ENCODE results near the gene GRIK2. TPM values are rescaled to one million over a fixed set of nuclear protein-coding genes. Genes with fewer than 3 reads are reported as not detected.

Gene GRIK2
- total RNA-seq, 4 donors from 2014 or later: 4.7 to 16.2 (median 7.5) TPM

DNA sequence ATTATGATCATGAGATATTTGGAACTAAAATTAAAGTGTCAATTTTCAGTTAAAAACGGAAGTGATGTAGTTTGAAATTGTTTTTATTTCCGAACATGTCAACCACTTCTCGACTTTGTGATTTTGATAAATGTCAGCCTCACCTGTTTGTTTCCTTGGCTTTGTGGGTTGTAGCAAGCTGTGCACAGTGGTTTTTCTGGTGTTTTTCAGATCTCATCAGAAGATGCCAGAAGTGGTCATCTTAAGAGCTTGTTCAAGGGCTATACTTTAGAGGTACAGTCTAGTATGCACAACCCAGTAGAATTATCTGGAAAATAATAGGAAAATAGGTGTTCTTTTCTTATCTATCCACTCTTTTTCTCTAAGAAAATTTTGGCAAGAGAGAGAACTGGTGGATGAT lies 134.0 kb downstream of the GRIK2 start:
- H3K4me3 ChIP-seq: no peak overlapping the region
- H3K4me1 ChIP-seq: no peaks in the 10 kb centered on the region
- no peak overlapping the region for H3K27ac ChIP-seq
- whole genome bisulfite sequencing, 2 donors: 92 to 95% methylated on average over 3 of the region's 3 CpGs
- DNase-seq (ENCODE audit: low spot score in 2 of 2): no peak
- no peaks in the 10 kb centered on the region for H3K36me3 ChIP-seq
- no peaks in the 10 kb centered on the region for H3K9me3 ChIP-seq
- TF ChIP-seq POLR2A (IDR thresholded peaks at IDR 0.05) (no peak), EP300 (IDR thresholded peaks at IDR 0.05) (no peak)
- TF ChIP-seq, protein P1, sequence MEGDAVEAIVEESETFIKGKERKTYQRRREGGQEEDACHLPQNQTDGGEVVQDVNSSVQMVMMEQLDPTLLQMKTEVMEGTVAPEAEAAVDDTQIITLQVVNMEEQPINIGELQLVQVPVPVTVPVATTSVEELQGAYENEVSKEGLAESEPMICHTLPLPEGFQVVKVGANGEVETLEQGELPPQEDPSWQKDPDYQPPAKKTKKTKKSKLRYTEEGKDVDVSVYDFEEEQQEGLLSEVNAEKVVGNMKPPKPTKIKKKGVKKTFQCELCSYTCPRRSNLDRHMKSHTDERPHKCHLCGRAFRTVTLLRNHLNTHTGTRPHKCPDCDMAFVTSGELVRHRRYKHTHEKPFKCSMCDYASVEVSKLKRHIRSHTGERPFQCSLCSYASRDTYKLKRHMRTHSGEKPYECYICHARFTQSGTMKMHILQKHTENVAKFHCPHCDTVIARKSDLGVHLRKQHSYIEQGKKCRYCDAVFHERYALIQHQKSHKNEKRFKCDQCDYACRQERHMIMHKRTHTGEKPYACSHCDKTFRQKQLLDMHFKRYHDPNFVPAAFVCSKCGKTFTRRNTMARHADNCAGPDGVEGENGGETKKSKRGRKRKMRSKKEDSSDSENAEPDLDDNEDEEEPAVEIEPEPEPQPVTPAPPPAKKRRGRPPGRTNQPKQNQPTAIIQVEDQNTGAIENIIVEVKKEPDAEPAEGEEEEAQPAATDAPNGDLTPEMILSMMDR (IDR thresholded peaks at IDR 0.05): no peak
- H3K27me3 ChIP-seq: no peaks in the 10 kb centered on the region

DNA sequence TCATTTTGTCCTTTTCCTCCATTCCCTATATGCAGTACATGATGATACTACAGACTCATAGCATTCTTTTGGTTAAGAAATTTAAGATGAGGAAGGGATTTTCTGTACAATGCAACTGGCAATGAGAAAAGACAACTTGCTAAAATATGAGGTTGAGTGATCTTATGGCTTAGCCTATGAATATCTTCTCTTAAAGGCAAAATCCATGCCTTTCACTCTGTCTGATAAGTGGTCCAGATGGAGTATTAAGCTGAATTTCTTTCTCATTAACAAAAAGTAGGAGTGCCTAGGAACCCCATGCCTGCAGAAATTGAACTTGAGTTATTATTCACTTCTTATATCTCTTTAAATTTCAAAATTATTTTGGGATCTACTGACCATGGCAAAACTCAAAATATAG lies 135.3 kb downstream of the GRIK2 start:
- TF ChIP-seq EP300 (IDR thresholded peaks at IDR 0.05) (no peak), POLR2A (IDR thresholded peaks at IDR 0.05) (no peak)
- TF ChIP-seq, protein P1 (IDR thresholded peaks at IDR 0.05): no peak
- H3K4me3 ChIP-seq: no peak overlapping the region

DNA sequence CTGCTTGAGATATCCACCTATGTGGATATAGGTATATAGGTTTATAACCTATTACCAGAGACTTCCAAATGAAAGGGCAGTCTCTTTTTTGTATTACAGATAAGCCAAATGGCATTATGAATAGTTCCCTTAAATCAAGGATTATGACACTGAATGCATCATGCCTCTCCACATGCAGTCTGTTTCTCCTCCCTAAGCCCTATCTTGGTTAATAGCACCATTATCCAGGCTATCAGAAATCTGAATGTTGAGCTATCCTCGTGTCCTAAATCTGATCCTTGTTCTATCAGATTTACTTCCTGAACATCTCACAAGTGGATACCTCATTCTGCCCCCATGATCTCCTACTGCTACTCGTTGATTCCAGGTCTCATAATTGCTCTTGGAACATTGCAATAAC lies 138.0 kb downstream of the GRIK2 start:
- TF ChIP-seq EP300 (IDR thresholded peaks at IDR 0.05) (no peak), POLR2A (IDR thresholded peaks at IDR 0.05) (no peak)
- DNase-seq (ENCODE audit: low spot score in 2 of 2): no peak
- WGBS, 2 donors: 83 to 86% methylated on average over 2 of the region's 2 CpGs
- Histone ChIP-seq H3K27ac (no peak overlapping the region), H3K4me3 (no peak overlapping the region), H3K36me3 (no peaks in the 10 kb centered on the region), H3K4me1 (no peaks in the 10 kb centered on the region), H3K27me3 (no peaks in the 10 kb centered on the region), H3K9me3 (no peaks in the 10 kb centered on the region)

More for the DNA sequence above, 135.3 kb downstream of the GRIK2 start:
- no peaks in the 10 kb centered on the region for H3K9me3 ChIP-seq
- no peak for DNase-seq (ENCODE audit: low spot score in 2 of 2)
- H3K4me1 ChIP-seq: no peaks in the 10 kb centered on the region
- H3K27me3 ChIP-seq: no peaks in the 10 kb centered on the region
- H3K27ac ChIP-seq: no peak overlapping the region
- no peaks in the 10 kb centered on the region for H3K36me3 ChIP-seq

DNA sequence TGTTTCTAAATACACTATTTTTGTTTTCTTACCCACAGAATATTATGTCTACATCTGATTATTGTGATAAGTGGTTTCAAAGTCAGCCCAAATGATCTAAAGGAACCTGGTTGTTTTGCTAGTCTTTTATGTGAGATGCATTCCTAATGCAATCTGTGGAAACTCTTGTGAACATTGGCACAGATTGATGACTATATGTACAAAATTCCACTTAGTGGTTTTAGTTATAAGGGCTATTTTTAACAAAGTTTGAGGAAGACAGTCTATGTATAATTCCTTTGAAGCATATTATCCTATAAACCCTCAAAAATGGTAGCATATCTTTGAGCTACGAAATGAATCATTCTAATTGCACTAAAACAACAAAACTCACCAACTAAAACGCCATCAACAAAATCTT lies 140.9 kb downstream of the GRIK2 start:
- WGBS, 2 donors: 74 to 81% methylated on average over 2 of the region's 2 CpGs
- Histone ChIP-seq H3K9me3 (no peaks in the 10 kb centered on the region), H3K4me1 (no peaks in the 10 kb centered on the region), H3K27me3 (no peaks in the 10 kb centered on the region), H3K36me3 (no peaks in the 10 kb centered on the region), H3K4me3 (no peak overlapping the region), H3K27ac (no peak overlapping the region)
- no peak for DNase-seq (ENCODE audit: low spot score in 2 of 2)
- TF ChIP-seq, protein P1 (IDR thresholded peaks at IDR 0.05): no peak

DNA sequence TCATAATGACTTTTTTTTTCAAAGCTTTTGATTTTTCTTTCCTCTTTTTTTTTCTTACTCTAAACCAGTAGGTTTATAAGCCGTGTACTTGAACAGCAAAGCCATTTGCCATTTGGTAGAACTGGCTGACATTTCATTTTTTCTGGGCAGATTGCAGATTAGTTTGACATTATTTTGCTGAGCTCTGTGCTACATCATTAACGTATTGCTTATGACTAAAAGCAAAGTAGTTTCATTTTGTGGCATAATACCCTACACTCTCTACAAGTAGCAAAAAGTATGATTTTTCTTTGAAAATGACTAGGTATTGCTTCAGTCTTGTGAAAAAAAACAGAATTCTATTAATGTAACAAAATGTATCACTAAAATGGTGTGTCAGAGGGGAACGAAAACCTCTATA lies 141.3 kb downstream of the GRIK2 start:
- Histone ChIP-seq H3K4me1 (no peaks in the 10 kb centered on the region), H3K27ac (no peak overlapping the region), H3K27me3 (no peaks in the 10 kb centered on the region), H3K9me3 (no peaks in the 10 kb centered on the region), H3K4me3 (peak overlapping the region in 2 of 4 donors; percentile 0 to 14), H3K36me3 (no peaks in the 10 kb centered on the region)
- DNase-seq (ENCODE audit: low spot score in 2 of 2): no peak
- TF ChIP-seq POLR2A (IDR thresholded peaks at IDR 0.05): no peak
- TF ChIP-seq EP300 (IDR thresholded peaks at IDR 0.05): no peak
- TF ChIP-seq, protein P1 (IDR thresholded peaks at IDR 0.05): no peak
- WGBS, 2 donors: 43 to 46% methylated on average over 3 of the region's 3 CpGs

DNA sequence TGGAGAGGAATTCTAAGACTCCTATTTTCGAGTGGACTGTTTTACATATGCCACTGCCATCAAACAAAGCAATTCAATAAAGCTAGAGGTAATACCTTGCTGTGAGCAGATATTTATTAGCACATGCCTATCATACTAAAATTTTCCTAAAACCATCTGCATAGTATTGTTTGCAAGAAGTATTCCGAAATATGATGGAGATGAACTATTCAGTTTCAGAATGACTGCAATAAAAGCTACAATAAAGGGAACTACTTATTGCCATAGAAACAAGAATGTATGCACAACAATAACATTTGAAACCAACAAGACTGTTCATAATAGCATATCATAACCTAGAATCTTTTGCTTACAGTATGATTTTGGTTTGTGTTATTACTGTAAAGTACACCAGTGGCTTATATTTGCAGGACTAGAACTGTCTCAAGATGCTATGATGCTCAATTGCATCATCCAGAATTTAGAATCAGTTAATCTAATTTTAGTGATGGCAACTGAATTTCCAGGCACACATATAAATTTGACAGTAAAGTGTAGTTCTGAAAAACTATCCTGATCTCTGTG lies 144.3 kb downstream of the GRIK2 start:
- Histone ChIP-seq H3K9me3 (no peaks in the 10 kb centered on the region), H3K27ac (no peak overlapping the region), H3K36me3 (no peaks in the 10 kb centered on the region), H3K4me3 (no peak overlapping the region), H3K4me1 (no peaks in the 10 kb centered on the region), H3K27me3 (no peaks in the 10 kb centered on the region)
- DNase-seq (ENCODE audit: low spot score in 2 of 2): no peak
- TF ChIP-seq, protein P1 (IDR thresholded peaks at IDR 0.05): no peak
- TF ChIP-seq EP300 (IDR thresholded peaks at IDR 0.05) (no peak), POLR2A (IDR thresholded peaks at IDR 0.05) (no peak)
- WGBS, 2 donors: 60 to 61% methylated on average over 2 of the region's 2 CpGs

Data from tibial nerve (tissue), 4 donors.